Kidney (tissue), 14 donors: ENCODE data around the gene ACTN3. TPM values are rescaled to one million over a fixed set of nuclear protein-coding genes. Genes with fewer than 3 reads are reported as not detected.
"Not testable (repeated sequence)": the region's sequence is repeated elsewhere in the genome, so short reads cannot be mapped to it uniquely, and the experiment has no call there.

Experiments
- DNase-seq, 5 donors: peaks; one replicate each; pipeline ENCODE4 v3.0.0-alpha.2; 2013 to 2020
- FAIRE-seq: peaks from 2 replicates; lab custom pipeline; 2012; peaks lifted over from hg19 to GRCh38; lab: Jason Lieb, UNC
- H3K27ac ChIP-seq, 2 donors: one replicate each; pipeline ENCODE4 v1.7.0; 2013; ENCODE audit warnings: low read depth in 2 of 2, low read length in 2 of 2, inconsistent platforms in 1 of 2
- H3K27me3 ChIP-seq: one replicate; pipeline ENCODE4 v1.7.1; 2013; ENCODE audit warnings: low read length, inconsistent platforms; ENCODE audit not compliant: control insufficient read depth, insufficient read depth
- H3K36me3 ChIP-seq, 3 donors: one replicate each; pipeline versions ENCODE4 v1.7.0 to v1.7.1; 2013; ENCODE audit warnings: low read length in 3 of 3, control low read depth in 1 of 3, inconsistent platforms in 1 of 3; ENCODE audit not compliant: insufficient read depth in 3 of 3, control insufficient read depth in 2 of 3
- H3K4me1 ChIP-seq, 3 donors: one replicate each; pipeline versions ENCODE4 v1.7.0 to v1.7.1; 2013; ENCODE audit warnings: low read length in 3 of 3, inconsistent platforms in 1 of 3, low read depth in 1 of 3; ENCODE audit not compliant: control insufficient read depth in 2 of 3, insufficient read depth in 2 of 3
- H3K4me3 ChIP-seq, 3 donors: one replicate each; pipeline versions ENCODE4 v1.7.0 to v1.8.1; 2013; ENCODE audit warnings: low read length in 3 of 3, control low read depth in 1 of 3, inconsistent platforms in 1 of 3
- H3K9ac ChIP-seq, 3 donors: one replicate each; pipeline versions ENCODE4 v1.7.0 to v1.7.1; 2013; ENCODE audit warnings: low read length in 3 of 3, control low read depth in 1 of 3, inconsistent platforms in 1 of 3
- H3K9me3 ChIP-seq, 3 donors: one replicate each; pipeline versions ENCODE4 v1.7.0 to v1.7.1; 2013; ENCODE audit warnings: low read length in 3 of 3, control low read depth in 1 of 3, inconsistent platforms in 1 of 3; ENCODE audit not compliant: control insufficient read depth in 2 of 3, insufficient read depth in 1 of 3
- intact Hi-C: fragments of 100-400 bp; cut with DNase I; formaldehyde crosslinking; loops from one replicate; pipeline ENCODE4 v1.11.1; 2022
- polyA plus RNA-seq: library from polyadenylated mRNA; stranded (reverse); fragments of 350-450 nt; fragmentation: Illumina TruSeq; extraction: RNeasy Lipid Tissue Mini Kit (QIAGEN cat#74804); gene quantifications from one replicate; pipeline ENCODE4 v1.2.3, GENCODE V29; 2014; ENCODE audit warnings: low read depth, low replicate concordance; ENCODE audit not compliant: insufficient read depth
- total RNA-seq: library from RNA; stranded (reverse); fragmentation: NEBNext Ultra II Directional; extraction: Animal tissue kit (Norgen Biotek cat#: 25700); gene quantifications from one replicate; pipeline ENCODE4 v1.2.1, GENCODE V29; 2021
- TF ChIP-seq, protein P1 (sequence below): IDR thresholded peaks from 3 replicates; pipeline ENCODE4 v1.5.1; 2012; ENCODE audit warnings: mild to moderate bottlenecking, moderate library complexity, borderline replicate concordance; ENCODE audit not compliant: insufficient read depth; ENCODE audit errors: extremely low read depth
- donor health status: control.
- donor health status: control.
- donor health status: control.
- donor health status: control.
- donor health status: control.
- donor health status: DM: yes; HTN: yes; CAD: no.
- donor health status: Normal renal cell carcinoma (clear cell type).

ACTN3 gene
- total and polyA plus RNA-seq, 2 donors from 2014 or later: 0.16 TPM; not detected in 1

- DNase-seq: no peak
- intact Hi-C loops: no loop called here
- H3K27ac ChIP-seq: no peak overlapping the region
- no peak overlapping the region for H3K9ac ChIP-seq
- H3K9me3 ChIP-seq: no peaks in the 10 kb centered on the region
- H3K27me3 ChIP-seq: no peaks in the 10 kb centered on the region
- H3K4me3 ChIP-seq: no peak overlapping the region
- H3K36me3 ChIP-seq: peaks cover 0 to 5% (median 2%) of the 10 kb centered on the region in 3 donors
- H3K4me1 ChIP-seq: peaks cover 0 to 4% (median 0%) of the 10 kb centered on the region in 3 donors
- TF ChIP-seq, protein P1, sequence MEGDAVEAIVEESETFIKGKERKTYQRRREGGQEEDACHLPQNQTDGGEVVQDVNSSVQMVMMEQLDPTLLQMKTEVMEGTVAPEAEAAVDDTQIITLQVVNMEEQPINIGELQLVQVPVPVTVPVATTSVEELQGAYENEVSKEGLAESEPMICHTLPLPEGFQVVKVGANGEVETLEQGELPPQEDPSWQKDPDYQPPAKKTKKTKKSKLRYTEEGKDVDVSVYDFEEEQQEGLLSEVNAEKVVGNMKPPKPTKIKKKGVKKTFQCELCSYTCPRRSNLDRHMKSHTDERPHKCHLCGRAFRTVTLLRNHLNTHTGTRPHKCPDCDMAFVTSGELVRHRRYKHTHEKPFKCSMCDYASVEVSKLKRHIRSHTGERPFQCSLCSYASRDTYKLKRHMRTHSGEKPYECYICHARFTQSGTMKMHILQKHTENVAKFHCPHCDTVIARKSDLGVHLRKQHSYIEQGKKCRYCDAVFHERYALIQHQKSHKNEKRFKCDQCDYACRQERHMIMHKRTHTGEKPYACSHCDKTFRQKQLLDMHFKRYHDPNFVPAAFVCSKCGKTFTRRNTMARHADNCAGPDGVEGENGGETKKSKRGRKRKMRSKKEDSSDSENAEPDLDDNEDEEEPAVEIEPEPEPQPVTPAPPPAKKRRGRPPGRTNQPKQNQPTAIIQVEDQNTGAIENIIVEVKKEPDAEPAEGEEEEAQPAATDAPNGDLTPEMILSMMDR: no peak
- FAIRE-seq: no peak
Measured at GRCh38 chr11:66539870-66540213, 6.9 kb upstream of the ACTN3 start.

- H3K36me3 ChIP-seq, H3K4me1 ChIP-seq, intact Hi-C loops, H3K9ac ChIP-seq, H3K9me3 ChIP-seq, H3K27ac ChIP-seq, FAIRE-seq, H3K4me3 ChIP-seq, H3K27me3 ChIP-seq, DNase-seq: not testable (repeated sequence)
Measured at GRCh38 chr11:66540598-66540997, 6.1 kb upstream of the ACTN3 start.

DNA sequence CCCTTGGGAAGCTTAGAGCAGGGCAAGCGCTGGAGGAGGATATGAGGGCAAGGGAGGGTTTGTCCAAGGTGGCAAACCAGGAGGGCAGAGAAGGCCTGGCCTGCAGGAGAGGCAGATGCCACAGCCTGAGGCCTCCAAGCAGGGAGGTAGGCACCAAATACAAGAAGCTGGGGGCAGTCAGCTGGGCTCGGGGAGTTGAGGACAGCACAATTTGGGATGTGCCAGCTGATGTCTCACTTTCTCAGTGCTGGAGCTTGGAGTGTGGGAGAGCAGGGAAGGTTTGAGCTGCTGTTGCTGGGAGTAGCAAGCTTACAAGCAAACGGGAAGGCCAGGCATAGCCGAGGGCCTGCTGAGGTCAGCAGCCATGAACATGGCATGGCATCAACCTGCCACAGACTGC lies 4.8 kb upstream of the ACTN3 start:
- H3K27ac ChIP-seq: no peak overlapping the region
- FAIRE-seq: no peak
- H3K36me3 ChIP-seq: peaks cover 0 to 2% (median 0%) of the 10 kb centered on the region in 3 donors
- intact Hi-C loops: no loop called here
- no peaks in the 10 kb centered on the region for H3K27me3 ChIP-seq
- no peak for DNase-seq
- peaks cover 0 to 9% (median 4%) of the 10 kb centered on the region in 3 donors for H3K4me1 ChIP-seq
- H3K9ac ChIP-seq: no peak overlapping the region
- TF ChIP-seq, protein P1: no peak
- no peaks in the 10 kb centered on the region for H3K9me3 ChIP-seq
- H3K4me3 ChIP-seq: no peak overlapping the region

DNA sequence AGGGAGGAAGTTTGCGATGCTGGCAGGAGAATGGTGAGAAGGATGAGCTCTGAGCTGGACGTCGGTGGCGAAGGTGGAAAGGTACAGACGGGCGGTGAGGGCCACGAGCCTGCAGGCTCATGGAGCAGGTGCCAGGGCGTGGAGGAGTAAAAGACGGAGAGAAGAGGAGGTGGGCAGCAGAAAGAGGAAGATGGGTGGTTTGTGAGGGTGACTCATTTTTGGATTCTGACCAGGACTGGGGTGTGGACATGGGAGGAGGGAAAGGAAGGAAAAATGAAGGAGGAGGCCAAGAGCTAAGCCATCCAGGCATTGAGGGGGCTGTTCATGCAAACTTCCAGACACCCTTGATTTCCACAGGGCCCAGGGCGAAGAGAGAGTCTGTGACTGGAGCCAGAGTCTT lies 4.3 kb upstream of the ACTN3 start:
- Histone ChIP-seq H3K36me3 (peaks cover 0 to 2% (median 0%) of the 10 kb centered on the region in 3 donors), H3K9me3 (no peaks in the 10 kb centered on the region), H3K4me3 (no peak overlapping the region), H3K27me3 (no peaks in the 10 kb centered on the region), H3K4me1 (peaks cover 0 to 9% (median 4%) of the 10 kb centered on the region in 3 donors), H3K9ac (no peak overlapping the region), H3K27ac (no peak overlapping the region)
- TF ChIP-seq, protein P1: no peak
- intact Hi-C loops: no loop called here
- FAIRE-seq: no peak
- no peak for DNase-seq
